Thyroid gland (tissue), 4 donors: Measurements from ENCODE around the gene PKN1.

ENCODE experiments used
- CTCF ChIP-seq, 6 experiments: fragments of 200-600 bp in 3 of 6; fragments of 450-650 bp in 3 of 6; sonication (generic) in 3 of 6; IDR thresholded peaks; one replicate each; pipeline ENCODE4 v1.5.1; 2016 to 2019; ENCODE audit warnings: antibody characterized with exemption in 6 of 6, mild to moderate bottlenecking in 2 of 6, inconsistent platforms in 1 of 6, moderate library complexity in 1 of 6
- POLR2A ChIP-seq, 2 donors: fragments of 450-650 bp; IDR thresholded peaks; one replicate each; pipeline ENCODE4 v1.6.1; 2017; ENCODE audit warnings: antibody characterized with exemption in 2 of 2, mild to moderate bottlenecking in 2 of 2, moderate library complexity in 1 of 2

- TF ChIP-seq CTCF (IDR thresholded peaks at IDR 0.05) (no peak), POLR2A (IDR thresholded peaks at IDR 0.05) (no peak)
These were observed 7.4 kb upstream of the PKN1 start for GRCh38 chr19:14425696-14426138.
